Dendritic cell treated with granulocyte-macrophage colony-stimulating factor and Interleukin-4, amounts not matched to agents 40 ng/mL and 50 ng/mL, for 4 days (primary cell): ENCODE measurements around the gene MYO1C.

ENCODE experiments used
- H3K27ac Mint-ChIP-seq: one replicate; pipeline ENCODE4 v1.8.0; 2022; ENCODE audit warnings: mild to moderate bottlenecking, mixed read lengths
- H3K27me3 Mint-ChIP-seq: one replicate; pipeline ENCODE4 v1.8.0; 2022; ENCODE audit warnings: mild to moderate bottlenecking, mixed read lengths
- H3K36me3 Mint-ChIP-seq: one replicate; pipeline ENCODE4 v1.8.0; 2022; ENCODE audit warnings: low read depth, mixed read lengths
- H3K4me1 Mint-ChIP-seq: one replicate; pipeline ENCODE4 v1.8.0; 2022; ENCODE audit warnings: low read depth, mixed read lengths
- H3K4me3 Mint-ChIP-seq: one replicate; pipeline ENCODE4 v1.8.0; 2022; ENCODE audit warnings: mild to moderate bottlenecking, moderate library complexity, mixed read lengths
- H3K9me3 Mint-ChIP-seq: one replicate; pipeline ENCODE4 v1.8.0; 2022; ENCODE audit warnings: mixed read lengths
- intact Hi-C: fragments of 100-400 bp; cut with micrococcal nuclease; formaldehyde crosslinking; loops from one replicate; pipeline ENCODE4 v1.15.0; 2022

The MYO1C gene

GRCh38 chr17:1471490-1471889 is 21.0 kb downstream of the MYO1C start:
- no peak overlapping the region for H3K4me3 Mint-ChIP-seq
- no peak overlapping the region for H3K27ac Mint-ChIP-seq
- intact Hi-C loops: no loop called here
- peaks cover 67% of the 10 kb centered on the region for H3K27me3 Mint-ChIP-seq
- H3K9me3 Mint-ChIP-seq: no peaks in the 10 kb centered on the region
- H3K4me1 Mint-ChIP-seq: peaks cover 64% of the 10 kb centered on the region
- peaks cover 98% of the 10 kb centered on the region for H3K36me3 Mint-ChIP-seq

GRCh38 chr17:1470755-1471462 is 21.6 kb downstream of the MYO1C start:
- peaks cover 71% of the 10 kb centered on the region for H3K27me3 Mint-ChIP-seq
- peaks cover 64% of the 10 kb centered on the region for H3K4me1 Mint-ChIP-seq
- no peak overlapping the region for H3K4me3 Mint-ChIP-seq
- no peaks in the 10 kb centered on the region for H3K9me3 Mint-ChIP-seq
- peak overlapping the region; percentile 5 for H3K27ac Mint-ChIP-seq
- intact Hi-C loops: no loop called here
- H3K36me3 Mint-ChIP-seq: peaks cover 98% of the 10 kb centered on the region

GRCh38 chr17:1470071-1470754 is 22.3 kb downstream of the MYO1C start:
- H3K36me3 Mint-ChIP-seq: peaks cover 98% of the 10 kb centered on the region
- no peak overlapping the region for H3K4me3 Mint-ChIP-seq
- peaks cover 74% of the 10 kb centered on the region for H3K27me3 Mint-ChIP-seq
- H3K4me1 Mint-ChIP-seq: peaks cover 62% of the 10 kb centered on the region
- H3K27ac Mint-ChIP-seq: peak overlapping the region; percentile 5
- no peaks in the 10 kb centered on the region for H3K9me3 Mint-ChIP-seq
- intact Hi-C loops: no loop called here

GRCh38 chr17:1469231-1469852 is 23.1 kb downstream of the MYO1C start:
- no peak overlapping the region for H3K4me3 Mint-ChIP-seq
- peaks cover 69% of the 10 kb centered on the region for H3K27me3 Mint-ChIP-seq
- intact Hi-C loops: no loop called here
- H3K4me1 Mint-ChIP-seq: peaks cover 62% of the 10 kb centered on the region
- H3K36me3 Mint-ChIP-seq: peaks cover 98% of the 10 kb centered on the region
- no peaks in the 10 kb centered on the region for H3K9me3 Mint-ChIP-seq
- no peak overlapping the region for H3K27ac Mint-ChIP-seq

GRCh38 chr17:1467898-1468492 is 24.5 kb downstream of the MYO1C start:
- no peak overlapping the region for H3K4me3 Mint-ChIP-seq
- H3K36me3 Mint-ChIP-seq: peaks cover 89% of the 10 kb centered on the region
- peaks cover 62% of the 10 kb centered on the region for H3K4me1 Mint-ChIP-seq
- peak overlapping the region; percentile 47 for H3K27ac Mint-ChIP-seq
- no peaks in the 10 kb centered on the region for H3K9me3 Mint-ChIP-seq
- H3K27me3 Mint-ChIP-seq: peaks cover 65% of the 10 kb centered on the region
- intact Hi-C loops: no loop called here

- Mint-ChIP-seq H3K4me3 (no peak overlapping the region), H3K4me1 (peaks cover 62% of the 10 kb centered on the region), H3K27ac (no peak overlapping the region), H3K36me3 (peaks cover 82% of the 10 kb centered on the region), H3K9me3 (no peaks in the 10 kb centered on the region), H3K27me3 (peaks cover 58% of the 10 kb centered on the region)
- intact Hi-C loops: no loop called here
Observed at GRCh38 chr17:1467258-1467657, 25.2 kb downstream of the MYO1C start.

GRCh38 chr17:1464186-1464585 is 28.3 kb downstream of the MYO1C start:
- intact Hi-C loops: no loop called here
- no peaks in the 10 kb centered on the region for H3K9me3 Mint-ChIP-seq
- peaks cover 44% of the 10 kb centered on the region for H3K27me3 Mint-ChIP-seq
- H3K27ac Mint-ChIP-seq: peak overlapping the region; percentile 82
- H3K4me3 Mint-ChIP-seq: no peak overlapping the region
- peaks cover 51% of the 10 kb centered on the region for H3K36me3 Mint-ChIP-seq
- H3K4me1 Mint-ChIP-seq: peaks cover 73% of the 10 kb centered on the region

- H3K9me3 Mint-ChIP-seq: no peaks in the 10 kb centered on the region
- H3K27ac Mint-ChIP-seq: peak overlapping the region; percentile 82
- H3K36me3 Mint-ChIP-seq: peaks cover 34% of the 10 kb centered on the region
- H3K4me3 Mint-ChIP-seq: peak overlapping the region; percentile 51
- peaks cover 61% of the 10 kb centered on the region for H3K4me1 Mint-ChIP-seq
- intact Hi-C loops: no loop called here
- peaks cover 40% of the 10 kb centered on the region for H3K27me3 Mint-ChIP-seq
Observed at GRCh38 chr17:1462164-1463112, 30.0 kb downstream of the MYO1C start.

GRCh38 chr17:1461198-1461944 is 31.1 kb downstream of the MYO1C start:
- intact Hi-C loops: no loop called here
- H3K4me1 Mint-ChIP-seq: peaks cover 72% of the 10 kb centered on the region

GRCh38 chr17:1460233-1460632 is 32.3 kb downstream of the MYO1C start:
- peaks cover 71% of the 10 kb centered on the region for H3K4me1 Mint-ChIP-seq
- no peak overlapping the region for H3K4me3 Mint-ChIP-seq
- H3K36me3 Mint-ChIP-seq: peaks cover 18% of the 10 kb centered on the region
- intact Hi-C loops: no loop called here
- no peaks in the 10 kb centered on the region for H3K9me3 Mint-ChIP-seq
- peaks cover 28% of the 10 kb centered on the region for H3K27me3 Mint-ChIP-seq
- no peak overlapping the region for H3K27ac Mint-ChIP-seq

More at GRCh38 chr17:1461198-1461944, 31.1 kb downstream of the MYO1C start:
- Mint-ChIP-seq H3K27me3 (peaks cover 38% of the 10 kb centered on the region), H3K9me3 (no peaks in the 10 kb centered on the region), H3K27ac (peak overlapping the region; percentile 47), H3K36me3 (peaks cover 23% of the 10 kb centered on the region), H3K4me3 (no peak overlapping the region)

GRCh38 chr17:1455797-1456599 is 36.5 kb downstream of the MYO1C start, which contains the start of gene CRK:
Gene CRK, minus strand, starts transcription at chr17:1456232. Its CDS starts 115 bp downstream, at chr17:1456117.
- Mint-ChIP-seq H3K27me3 (peaks cover 25% of the 10 kb centered on the region), H3K4me3 (peak within 1 kb of the TSS; percentile 87), H3K27ac (peak within 1 kb of the TSS; percentile 86), H3K4me1 (peaks cover 62% of the 10 kb centered on the region), H3K9me3 (no peaks in the 10 kb centered on the region), H3K36me3 (peaks cover 47% of the 10 kb centered on the region)
- intact Hi-C loops: loop anchor here (1.0 to 2.0 kb wide), 2 partner anchors 37 to 60 kb away; partner anchors contain the start of genes INPP5K and MYO1C

- intact Hi-C loops: no loop called here
- peak overlapping the region; percentile 86 for H3K27ac Mint-ChIP-seq
- H3K4me1 Mint-ChIP-seq: peaks cover 61% of the 10 kb centered on the region
- no peaks in the 10 kb centered on the region for H3K9me3 Mint-ChIP-seq
- H3K36me3 Mint-ChIP-seq: peaks cover 53% of the 10 kb centered on the region
- peak overlapping the region; percentile 87 for H3K4me3 Mint-ChIP-seq
- H3K27me3 Mint-ChIP-seq: peaks cover 25% of the 10 kb centered on the region
Observed at GRCh38 chr17:1455291-1455796, 37.1 kb downstream of the MYO1C start.
